Measurements from ENCODE around the gene DNAAF1. TPM values are rescaled to one million over a fixed set of nuclear protein-coding genes. Genes with fewer than 3 reads are reported as not detected.

DNAAF1 gene
- total and polyA plus RNA-seq, 2 experiments from 2014 or later = 0.42 TPM

GRCh38 chr16:84110527-84110926, 34.6 kb upstream of the DNAAF1 start (continued):
- no peak for TF ChIP-seq ZNF462 (CRISPR knock-in tag; IDR thresholded peaks at IDR 0.05)

GRCh38 chr16:84111525-84111924, 33.6 kb upstream of the DNAAF1 start:
- Histone ChIP-seq H3K36me3 (ENCODE audit: insufficient read depth) (no peaks in the 10 kb centered on the region), H3K4me3 (no peak overlapping the region), H2AFZ (no peak overlapping the region), H3K27me3 (ENCODE audit: insufficient read depth) (no peaks in the 10 kb centered on the region), H3K9me2 (ENCODE audit: insufficient read depth) (no peaks in the 10 kb centered on the region), H4K20me1 (replicated peaks; ENCODE audit: insufficient read depth) (peaks cover 31% of the 10 kb centered on the region; the same call in 1 of the 2 replicates), H3K4me1 (ENCODE audit: insufficient read depth) (peaks cover 11% of the 10 kb centered on the region), H3F3A (replicated peaks; ENCODE audit: low read depth) (peaks cover 3% of the 10 kb centered on the region; the same call in 1 of the 2 replicates), H3K79me2 (replicated peaks; ENCODE audit: insufficient read depth) (peaks cover 98% of the 10 kb centered on the region), H3K4me2 (no peak overlapping the region), H3K27ac (ENCODE audit: low read depth) (peak overlapping the region; percentile 17; the same call in 1 of the 2 replicates)
- Mint-ChIP-seq H3K4me1 (peaks cover 7% of the 10 kb centered on the region; the same call in 2 of the 3 replicates), H3K4me3 (no peak overlapping the region), H3K27ac (0 out of 2 replicates have a peak overlapping the region, but pooled peaks have one; percentile 14), H3K27me3 (ENCODE audit: insufficient read depth, low read depth, poor library complexity) (no peaks in the 10 kb centered on the region), H3K9me3 (no peaks in the 10 kb centered on the region), H3K36me3 (ENCODE audit: low read depth) (no peaks in the 10 kb centered on the region)
- no peak for ATAC-seq
- no peak for DNase-seq (ENCODE audit: low spot score)
- no peak for TF ChIP-seq ZNF331 (CRISPR knock-in tag; IDR thresholded peaks at IDR 0.05; ENCODE audit: low read depth)
- no peak for TF ChIP-seq ZNF462 (CRISPR knock-in tag; IDR thresholded peaks at IDR 0.05)
- no peak for TF ChIP-seq JUNB (IDR thresholded peaks at IDR 0.05; ENCODE audit: unreplicated experiment)
- TF ChIP-seq EZH2phosphoT487 (IDR thresholded peaks at IDR 0.05; ENCODE audit: unreplicated experiment) = no peak
- no peak for TF ChIP-seq STAT1 (IDR thresholded peaks at IDR 0.05; ENCODE audit: unreplicated experiment)
- no peak for TF ChIP-seq CTCF (conservative IDR thresholded peaks at IDR 0.05; ENCODE audit: low read depth in 2 of 2)
- no peak for TF ChIP-seq ZNF114 (CRISPR knock-in tag; IDR thresholded peaks at IDR 0.05)
